Activated naive CD8-positive, alpha-beta T cell treated with anti-CD3 and anti-CD28 coated beads, Interleukin-2, amount 50 U/mL, for 24 hours (primary cell): Measurements from ENCODE around the gene C1orf105.

Experiments used
- ATAC-seq: fragments of 150-1000 bp; cut with Tn5 transposase; one replicate; pipeline ENCODE4 v1.10.0; 2021
- DNase-seq: peaks from one replicate; pipeline ENCODE4 v3.0.0; 2021
- H3K27ac Mint-ChIP-seq: one replicate; pipeline ENCODE4 v1.8.0; 2021; ENCODE audit warnings: mild to moderate bottlenecking, mixed read lengths
- H3K27me3 Mint-ChIP-seq: one replicate; pipeline ENCODE4 v1.8.0; 2021; ENCODE audit warnings: mixed read lengths
- H3K36me3 Mint-ChIP-seq: one replicate; pipeline ENCODE4 v1.8.0; 2021; ENCODE audit warnings: low read depth, mixed read lengths
- H3K4me1 Mint-ChIP-seq: one replicate; pipeline ENCODE4 v1.8.0; 2021; ENCODE audit warnings: mixed read lengths
- H3K4me3 Mint-ChIP-seq: one replicate; pipeline ENCODE4 v1.8.0; 2021; ENCODE audit warnings: mild to moderate bottlenecking, moderate library complexity, mixed read lengths
- H3K9me3 Mint-ChIP-seq: one replicate; pipeline ENCODE4 v1.8.0; 2021; ENCODE audit warnings: mixed read lengths

C1orf105 gene

DNA sequence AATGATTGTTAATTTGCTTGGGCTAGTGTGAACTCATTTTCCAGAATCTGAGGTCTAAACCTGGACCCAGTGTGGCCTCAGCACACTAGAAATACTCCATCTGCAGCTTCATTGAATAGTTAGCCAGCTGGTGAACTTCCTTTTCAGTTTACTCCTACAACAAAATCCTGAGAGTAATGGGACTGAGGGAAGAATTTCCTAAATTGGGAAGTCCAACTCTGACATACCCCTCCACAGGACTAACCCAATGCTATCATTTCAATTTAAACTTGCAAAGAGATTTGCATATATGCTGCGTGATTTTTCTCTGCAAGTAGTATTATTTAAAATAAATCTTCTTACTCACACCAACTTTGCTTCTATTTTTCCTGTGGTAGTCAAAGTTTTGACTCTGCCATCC is 51.2 kb downstream of the C1orf105 start:
- Mint-ChIP-seq H3K36me3 (no peaks in the 10 kb centered on the region), H3K27me3 (peaks cover 3% of the 10 kb centered on the region), H3K9me3 (no peaks in the 10 kb centered on the region), H3K4me3 (no peak overlapping the region), H3K4me1 (no peaks in the 10 kb centered on the region), H3K27ac (no peak overlapping the region)
- DNase-seq: no peak
- no peak for ATAC-seq

DNA sequence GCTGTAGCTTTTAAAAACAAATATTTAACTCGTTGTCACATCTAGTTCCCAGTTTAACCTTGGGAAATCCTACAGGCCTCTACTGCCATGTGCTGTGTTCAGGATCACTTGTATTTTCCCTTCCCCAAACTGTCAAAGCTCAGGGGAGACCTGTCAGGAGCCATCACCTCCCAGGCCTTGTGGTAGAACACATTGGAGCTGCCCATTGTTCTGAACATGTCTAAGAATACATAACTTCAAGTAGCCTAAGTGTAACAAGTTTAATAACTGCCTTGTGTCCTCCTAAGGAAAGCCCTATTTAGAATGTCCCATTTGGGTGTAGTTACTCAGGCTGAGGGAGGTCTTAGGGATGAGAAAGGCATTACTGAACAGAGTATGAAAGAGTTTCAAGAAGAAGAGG is 52.0 kb downstream of the C1orf105 start:
- no peak for ATAC-seq
- Mint-ChIP-seq H3K36me3 (no peaks in the 10 kb centered on the region), H3K27ac (no peak overlapping the region), H3K4me3 (no peak overlapping the region), H3K4me1 (no peaks in the 10 kb centered on the region), H3K27me3 (peaks cover 3% of the 10 kb centered on the region), H3K9me3 (no peaks in the 10 kb centered on the region)
- no peak for DNase-seq

DNA sequence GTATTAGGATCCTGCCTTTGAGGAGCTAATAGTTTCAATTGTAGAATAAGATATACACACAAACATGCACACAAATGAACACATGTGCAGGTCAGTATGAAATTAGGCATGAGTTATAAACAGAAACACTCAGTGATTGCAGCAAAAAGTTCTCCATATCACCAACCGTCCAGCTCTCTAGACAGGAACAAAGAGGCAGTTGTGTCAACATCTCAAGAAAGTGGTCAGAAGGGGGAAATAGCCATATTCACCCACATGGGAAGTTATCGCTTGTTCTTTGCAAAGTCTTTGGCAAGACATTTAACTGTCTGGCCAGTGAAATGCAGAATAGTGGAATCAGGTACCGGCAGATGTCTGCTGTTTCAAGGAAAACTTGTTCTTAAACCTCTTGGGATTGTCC is 52.8 kb downstream of the C1orf105 start:
- H3K36me3 Mint-ChIP-seq: no peaks in the 10 kb centered on the region
- ATAC-seq: no peak
- H3K27me3 Mint-ChIP-seq: peaks cover 3% of the 10 kb centered on the region
- H3K9me3 Mint-ChIP-seq: no peaks in the 10 kb centered on the region
- no peak overlapping the region for H3K27ac Mint-ChIP-seq
- no peak overlapping the region for H3K4me3 Mint-ChIP-seq
- no peak for DNase-seq
- H3K4me1 Mint-ChIP-seq: no peaks in the 10 kb centered on the region

DNA sequence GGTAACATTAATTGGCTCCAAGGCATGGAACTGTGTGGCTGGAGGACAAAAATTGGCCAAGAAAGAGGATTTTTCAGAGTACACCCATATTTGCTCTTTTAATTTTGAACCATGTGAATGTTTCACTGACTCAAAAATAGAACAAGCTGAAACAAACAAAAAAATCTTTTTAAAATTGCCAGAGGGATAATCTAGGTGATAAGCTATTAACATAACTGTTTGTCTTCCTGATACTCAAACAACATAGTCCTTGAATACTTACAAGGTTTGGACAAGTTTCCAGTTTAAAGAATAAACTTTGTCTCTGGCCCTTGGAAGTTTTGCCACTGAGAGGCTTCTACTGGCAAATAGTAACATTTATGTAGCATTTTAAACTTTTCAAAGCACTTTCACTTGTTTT is 53.4 kb downstream of the C1orf105 start:
- Mint-ChIP-seq H3K27me3 (peaks cover 3% of the 10 kb centered on the region), H3K27ac (no peak overlapping the region), H3K4me3 (no peak overlapping the region), H3K4me1 (no peaks in the 10 kb centered on the region), H3K9me3 (no peaks in the 10 kb centered on the region), H3K36me3 (no peaks in the 10 kb centered on the region)
- no peak for ATAC-seq
- DNase-seq: no peak

DNA sequence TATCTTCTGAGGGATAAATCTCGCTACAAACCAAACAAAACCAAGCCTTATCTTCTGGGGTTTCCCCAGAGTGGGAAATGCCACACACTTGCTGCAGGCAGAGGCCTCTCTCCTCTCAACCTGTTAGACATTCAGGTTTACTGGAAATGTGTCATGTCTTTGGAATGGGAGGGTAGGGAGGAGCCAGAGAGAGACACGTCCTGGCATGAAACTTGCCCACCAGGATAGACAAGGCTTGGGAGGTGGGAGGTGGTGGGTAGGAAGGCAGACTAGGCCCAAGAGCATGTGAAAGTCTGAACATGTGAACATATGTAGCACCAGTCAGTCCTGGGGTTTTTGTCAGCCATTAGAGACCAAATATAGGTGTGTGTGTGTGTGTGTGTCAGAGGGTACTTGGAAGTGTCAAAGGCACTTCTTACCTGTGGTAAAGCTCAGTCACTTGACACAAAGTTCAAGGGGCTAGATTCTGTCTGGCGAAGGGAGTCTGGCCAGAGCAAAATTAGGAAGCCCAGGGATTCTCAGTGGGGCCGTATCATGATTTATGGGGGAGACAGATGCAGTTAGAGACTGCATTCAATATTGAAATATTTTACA is 55.8 kb downstream of the C1orf105 start:
- Mint-ChIP-seq H3K27me3 (peaks cover 3% of the 10 kb centered on the region), H3K4me1 (no peaks in the 10 kb centered on the region), H3K9me3 (no peaks in the 10 kb centered on the region), H3K4me3 (no peak overlapping the region), H3K36me3 (no peaks in the 10 kb centered on the region), H3K27ac (no peak overlapping the region)
- DNase-seq: no peak
- ATAC-seq: no peak

DNA sequence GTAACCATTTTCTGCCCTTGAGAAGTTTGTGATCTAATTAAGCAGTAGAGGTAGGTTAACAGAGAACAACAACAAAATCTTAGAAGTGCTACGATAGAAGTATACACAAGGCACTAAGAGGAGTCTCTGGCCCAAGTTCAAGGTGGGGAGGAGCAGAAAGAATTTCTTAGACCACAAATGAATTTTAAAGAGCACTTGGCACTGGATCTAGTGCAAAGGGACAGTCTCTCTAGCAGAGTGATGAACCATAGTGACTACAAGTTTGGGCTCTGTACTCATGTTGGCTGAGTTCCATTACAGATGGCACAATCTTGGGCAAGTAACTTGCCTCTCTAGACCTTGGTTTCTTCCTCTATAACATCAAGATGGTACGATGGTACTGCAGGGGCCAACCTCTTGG is 56.7 kb downstream of the C1orf105 start:
- Mint-ChIP-seq H3K27ac (no peak overlapping the region), H3K27me3 (peaks cover 3% of the 10 kb centered on the region), H3K4me1 (no peaks in the 10 kb centered on the region), H3K36me3 (no peaks in the 10 kb centered on the region), H3K4me3 (no peak overlapping the region), H3K9me3 (no peaks in the 10 kb centered on the region)
- no peak for DNase-seq
- ATAC-seq: no peak

DNA sequence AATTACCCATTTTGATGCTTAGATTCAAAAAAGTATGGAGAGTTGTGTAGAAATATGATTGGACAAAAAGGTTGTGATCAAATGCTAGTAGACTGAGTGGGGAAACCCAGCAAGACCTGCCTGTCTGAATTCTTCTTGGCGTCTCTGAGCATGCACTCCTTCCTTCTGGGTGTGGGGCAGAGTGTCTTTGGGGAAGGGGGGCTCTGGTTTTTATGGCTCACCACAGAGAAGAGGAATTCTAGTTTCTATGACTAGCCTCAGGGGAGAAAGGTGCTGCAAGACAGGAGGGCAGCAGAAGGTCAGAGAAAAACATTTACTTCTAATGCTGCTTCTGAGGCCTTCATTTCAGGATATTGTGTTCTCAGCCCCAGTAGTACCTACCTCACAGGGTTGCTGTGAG is 57.3 kb downstream of the C1orf105 start:
- ATAC-seq (no peak), DNase-seq (no peak)
- Mint-ChIP-seq H3K36me3 (no peaks in the 10 kb centered on the region), H3K4me3 (no peak overlapping the region), H3K4me1 (no peaks in the 10 kb centered on the region), H3K27ac (no peak overlapping the region), H3K27me3 (peaks cover 3% of the 10 kb centered on the region), H3K9me3 (no peaks in the 10 kb centered on the region)

DNA sequence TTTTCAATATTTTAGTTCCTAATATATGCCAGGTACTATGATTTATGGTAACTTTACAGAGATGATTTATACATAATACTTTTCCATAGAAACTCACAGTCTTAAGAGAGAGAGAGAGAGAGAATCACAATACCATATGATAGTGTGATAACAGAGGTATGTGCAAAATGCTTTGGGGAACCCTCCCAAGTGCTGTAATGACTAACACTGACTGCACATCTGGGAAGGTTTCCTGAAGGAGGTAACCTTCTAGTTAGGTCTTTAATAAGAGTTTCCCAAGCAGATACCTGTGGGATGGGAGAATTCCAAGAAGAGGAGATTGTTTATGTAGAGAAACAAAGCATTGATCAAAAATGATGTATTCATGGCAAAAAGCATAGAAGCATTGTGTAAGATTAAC is 58.0 kb downstream of the C1orf105 start:
- ATAC-seq (no peak), DNase-seq (no peak)
- no peaks in the 10 kb centered on the region for H3K27me3 Mint-ChIP-seq
- no peaks in the 10 kb centered on the region for H3K9me3 Mint-ChIP-seq
- no peak overlapping the region for H3K27ac Mint-ChIP-seq
- no peak overlapping the region for H3K4me3 Mint-ChIP-seq
- no peaks in the 10 kb centered on the region for H3K36me3 Mint-ChIP-seq
- H3K4me1 Mint-ChIP-seq: no peaks in the 10 kb centered on the region

DNA sequence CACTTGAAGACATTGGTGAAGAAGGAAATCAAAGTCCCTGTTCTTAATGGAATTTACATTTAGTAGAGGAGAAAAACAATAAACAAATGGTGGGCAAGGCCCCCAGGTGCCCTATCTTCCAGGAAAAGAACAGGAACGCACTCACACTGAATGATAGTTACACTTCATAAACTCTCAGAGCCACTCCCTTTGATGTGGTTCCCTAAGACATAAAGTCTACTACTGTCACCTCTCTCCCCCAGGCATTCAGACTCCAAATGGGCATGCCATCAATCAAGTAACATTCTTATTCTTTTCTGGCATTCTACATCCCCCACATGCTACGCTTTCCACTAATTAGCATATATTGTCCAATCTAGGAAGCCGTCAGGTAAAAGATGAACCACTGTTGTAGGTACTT is 59.9 kb downstream of the C1orf105 start:
- Mint-ChIP-seq H3K9me3 (no peaks in the 10 kb centered on the region), H3K4me1 (no peaks in the 10 kb centered on the region), H3K27ac (no peak overlapping the region), H3K27me3 (peaks cover 3% of the 10 kb centered on the region), H3K4me3 (no peak overlapping the region), H3K36me3 (no peaks in the 10 kb centered on the region)
- ATAC-seq (no peak), DNase-seq (no peak)

DNA sequence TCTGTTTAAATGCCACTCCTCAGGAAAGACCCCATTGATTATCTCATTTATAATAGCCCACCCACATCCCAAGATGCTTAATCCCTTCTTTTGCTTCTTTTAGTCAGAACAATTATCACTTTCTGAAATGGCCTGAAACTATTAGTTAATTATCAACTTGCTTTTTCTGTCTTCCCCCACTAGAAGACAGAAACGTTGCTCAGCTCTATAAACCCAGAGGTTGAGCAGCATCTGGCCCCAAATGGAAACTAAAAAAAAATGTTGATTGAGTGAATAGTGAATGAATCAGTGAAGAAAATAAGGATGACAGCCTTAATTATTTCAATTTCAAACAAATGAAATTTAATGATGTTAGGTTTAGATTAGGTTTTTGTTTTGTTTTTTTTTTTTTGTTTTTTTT is 61.6 kb downstream of the C1orf105 start:
- H3K27ac Mint-ChIP-seq: no peak overlapping the region
- H3K4me1 Mint-ChIP-seq: no peaks in the 10 kb centered on the region
- DNase-seq: no peak
- H3K27me3 Mint-ChIP-seq: peaks cover 3% of the 10 kb centered on the region
- ATAC-seq: no peak
- H3K36me3 Mint-ChIP-seq: no peaks in the 10 kb centered on the region
- no peak overlapping the region for H3K4me3 Mint-ChIP-seq
- no peaks in the 10 kb centered on the region for H3K9me3 Mint-ChIP-seq

DNA sequence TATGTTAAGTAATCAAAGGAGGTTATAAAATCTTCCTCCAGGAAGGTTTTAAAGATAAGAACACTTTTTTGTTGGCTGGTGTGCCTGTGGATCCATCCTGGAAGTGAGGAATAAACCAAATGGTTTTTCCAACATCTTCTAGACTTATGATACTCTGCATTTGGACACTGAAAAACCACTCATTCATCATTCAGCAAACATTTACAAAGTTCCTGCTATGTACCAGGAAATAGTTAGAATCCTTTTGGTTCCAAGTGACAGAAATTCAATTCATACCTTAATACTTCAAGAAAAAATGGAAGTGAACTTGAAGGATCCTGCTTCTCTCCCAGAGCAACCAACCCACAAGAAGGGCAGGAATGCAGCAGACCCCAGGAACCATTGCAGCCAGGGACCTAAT is 63.0 kb downstream of the C1orf105 start:
- ATAC-seq (no peak), DNase-seq (no peak)
- Mint-ChIP-seq H3K27ac (no peak overlapping the region), H3K4me1 (peaks cover 6% of the 10 kb centered on the region), H3K4me3 (no peak overlapping the region), H3K9me3 (no peaks in the 10 kb centered on the region), H3K27me3 (peaks cover 9% of the 10 kb centered on the region), H3K36me3 (no peaks in the 10 kb centered on the region)

DNA sequence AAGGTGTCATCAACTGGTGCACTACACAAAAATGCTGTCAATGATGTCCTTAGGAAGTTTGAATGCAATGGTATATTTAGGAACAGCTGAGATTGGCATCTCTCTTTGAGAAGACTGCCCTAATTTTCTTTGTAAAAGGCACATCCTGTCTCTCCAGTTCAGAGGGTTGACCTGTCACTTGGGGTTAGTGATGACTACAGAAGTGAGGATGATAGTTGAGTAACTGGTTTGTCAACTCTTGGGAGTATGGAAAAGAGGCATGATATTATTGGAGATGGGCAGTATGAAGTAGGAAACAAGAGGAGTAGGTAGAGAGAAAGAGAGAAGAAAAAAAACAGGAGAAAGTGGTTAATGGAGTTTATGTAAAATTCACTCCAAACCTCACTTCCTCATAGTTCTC is 63.8 kb downstream of the C1orf105 start:
- Mint-ChIP-seq H3K9me3 (no peaks in the 10 kb centered on the region), H3K27ac (no peak overlapping the region), H3K36me3 (no peaks in the 10 kb centered on the region), H3K27me3 (peaks cover 15% of the 10 kb centered on the region), H3K4me3 (no peak overlapping the region), H3K4me1 (peaks cover 6% of the 10 kb centered on the region)
- ATAC-seq: no peak
- DNase-seq: no peak

DNA sequence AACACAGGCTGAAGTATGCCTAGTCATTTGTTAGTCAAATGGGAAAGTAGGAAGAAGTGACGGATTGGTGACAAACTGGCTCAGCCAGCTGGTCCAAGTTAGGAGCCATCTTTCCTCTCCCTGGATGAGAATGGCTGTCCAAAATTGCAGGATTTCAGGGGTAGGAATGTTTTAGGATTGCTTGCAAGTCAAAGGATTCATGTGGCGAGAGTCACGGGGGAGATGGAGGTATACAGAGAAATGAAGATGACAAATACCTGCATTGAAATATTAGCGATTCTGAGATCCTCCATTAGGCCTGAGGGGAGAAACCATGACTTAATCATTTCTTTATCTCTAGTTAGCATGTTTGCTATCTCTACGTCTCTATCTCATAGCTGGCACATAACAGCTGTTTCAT is 65.1 kb downstream of the C1orf105 start:
- no peak overlapping the region for H3K4me3 Mint-ChIP-seq
- no peaks in the 10 kb centered on the region for H3K9me3 Mint-ChIP-seq
- no peak overlapping the region for H3K27ac Mint-ChIP-seq
- DNase-seq (no peak), ATAC-seq (no peak)
- H3K4me1 Mint-ChIP-seq: peaks cover 6% of the 10 kb centered on the region
- no peaks in the 10 kb centered on the region for H3K36me3 Mint-ChIP-seq
- H3K27me3 Mint-ChIP-seq: peaks cover 17% of the 10 kb centered on the region

DNA sequence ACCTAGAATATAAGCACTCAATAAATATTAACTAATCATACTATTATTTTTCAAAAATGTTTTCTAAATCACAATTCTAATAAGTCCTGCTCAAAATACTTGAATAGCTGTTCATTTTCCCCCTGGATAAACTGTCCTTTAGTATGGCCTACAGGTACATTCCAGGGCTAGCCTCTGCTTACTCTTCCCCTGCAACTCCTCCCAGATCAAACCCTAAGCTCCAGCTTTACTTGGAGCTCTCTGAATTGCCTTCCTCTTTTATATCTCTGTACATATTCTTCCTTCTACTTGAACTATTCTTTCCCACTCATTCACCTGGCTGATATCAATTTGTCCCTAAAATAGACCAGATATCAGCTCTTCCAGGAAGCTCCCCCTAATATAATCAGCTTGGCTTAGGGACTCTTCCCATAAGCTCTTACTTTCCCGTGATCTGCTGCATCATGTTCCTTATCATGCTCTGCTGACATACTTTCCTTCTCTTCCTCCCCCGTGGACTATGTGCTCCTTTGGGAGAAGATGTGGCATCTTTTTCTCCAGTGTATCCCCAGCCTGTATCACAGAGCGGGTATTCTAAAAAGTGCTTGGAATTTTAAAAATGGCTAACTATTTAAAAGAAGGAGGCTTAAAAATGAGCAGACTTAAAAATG is 66.4 kb downstream of the C1orf105 start:
- ATAC-seq (no peak), DNase-seq (no peak)
- H3K36me3 Mint-ChIP-seq: no peaks in the 10 kb centered on the region
- H3K9me3 Mint-ChIP-seq: no peaks in the 10 kb centered on the region
- H3K4me3 Mint-ChIP-seq: no peak overlapping the region
- H3K4me1 Mint-ChIP-seq: peaks cover 6% of the 10 kb centered on the region
- no peak overlapping the region for H3K27ac Mint-ChIP-seq
- H3K27me3 Mint-ChIP-seq: peaks cover 19% of the 10 kb centered on the region

DNA sequence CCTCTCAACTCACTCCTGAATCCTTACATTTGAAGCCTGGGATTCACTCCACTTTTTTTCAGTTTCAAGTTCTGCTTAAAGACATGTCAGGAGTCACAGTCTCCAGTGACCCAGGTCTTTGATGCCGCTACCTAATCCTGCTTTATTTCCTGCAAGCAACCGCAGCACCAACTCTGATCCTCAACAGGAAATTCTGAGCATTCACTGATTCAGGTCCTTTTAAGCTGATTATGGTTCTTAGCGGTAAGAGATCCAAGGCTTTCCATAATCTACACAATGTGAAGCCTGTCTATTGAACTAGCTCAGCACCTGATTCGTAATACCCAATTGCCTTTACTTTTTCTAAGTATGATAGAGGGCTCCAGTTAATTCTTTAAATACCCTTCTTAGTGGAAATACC is 67.1 kb downstream of the C1orf105 start:
- H3K27me3 Mint-ChIP-seq: peaks cover 19% of the 10 kb centered on the region
- peak; percentile 28 for ATAC-seq

DNA sequence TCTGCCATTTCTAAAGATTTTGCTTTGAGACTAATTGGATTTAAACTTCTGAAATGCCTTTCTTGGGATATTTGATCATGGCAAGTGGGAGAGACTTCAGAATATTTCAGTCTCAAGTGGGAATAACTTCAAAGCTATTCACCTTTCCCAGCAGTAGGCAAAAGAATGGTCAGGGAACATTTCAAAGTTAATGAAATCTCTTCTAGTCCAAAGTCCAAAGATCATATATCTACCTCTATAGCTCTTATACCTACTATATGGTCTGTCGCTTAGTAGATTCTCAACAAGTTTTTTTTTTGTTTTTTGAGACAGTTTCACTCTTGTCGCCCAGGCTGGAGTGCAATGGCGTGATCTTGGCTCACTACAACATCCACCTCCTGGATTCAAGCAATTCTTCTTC is 67.9 kb downstream of the C1orf105 start:
- Mint-ChIP-seq H3K27ac (no peak overlapping the region), H3K4me1 (peaks cover 6% of the 10 kb centered on the region), H3K27me3 (peaks cover 19% of the 10 kb centered on the region), H3K9me3 (no peaks in the 10 kb centered on the region), H3K36me3 (no peaks in the 10 kb centered on the region), H3K4me3 (no peak overlapping the region)
- ATAC-seq (no peak), DNase-seq (no peak)

More for the DNA sequence above, 67.1 kb downstream of the C1orf105 start:
- H3K27ac Mint-ChIP-seq: no peak overlapping the region
- H3K36me3 Mint-ChIP-seq: no peaks in the 10 kb centered on the region
- DNase-seq: no peak
- peaks cover 6% of the 10 kb centered on the region for H3K4me1 Mint-ChIP-seq
- H3K9me3 Mint-ChIP-seq: no peaks in the 10 kb centered on the region
- H3K4me3 Mint-ChIP-seq: no peak overlapping the region
